Endothelial cell of umbilical vein (primary cell): Measurements from ENCODE around the gene C3orf20. TPM values are rescaled to one million over a fixed set of nuclear protein-coding genes. Genes with fewer than 3 reads are reported as not detected.

ENCODE experiments used
- BruUV-seq: library from RNA; stranded (reverse); fragments of 400-500 nt; replicated peaks from 2 replicates; lab custom pipeline; 2021; lab: Mats Ljungman, UMichigan
- CTCF ChIA-PET: fragments of 300-600, 350-600 bp; sonication (Branson Sonifier 250); formaldehyde crosslinking; loops from one replicate; lab custom pipeline; 2021; ENCODE audit warnings: antibody characterized with exemption, inconsistent platforms; lab: Charles Lee
- POLR2A ChIA-PET: fragments of 300-600, 350-600 bp; sonication (Branson Sonifier 250); formaldehyde crosslinking; loops from one replicate; lab custom pipeline; 2021; ENCODE audit warnings: antibody characterized with exemption, inconsistent platforms; lab: Charles Lee
- DNase-seq: peaks from one replicate; pipeline ENCODE4 v3.0.0-alpha.2; 2011; ENCODE audit warnings: low read depth, low spot score
- FAIRE-seq: peaks from 2 replicates; lab custom pipeline; 2011; peaks lifted over from hg19 to GRCh38; lab: Jason Lieb, UNC
- H2AFZ ChIP-seq: 2 replicates; pipeline ENCODE4 v1.6.0; 2012; ENCODE audit warnings: low read depth, low read length, control low read depth, inconsistent platforms
- H3K27ac ChIP-seq: 2 replicates; pipeline ENCODE4 v1.5.1; 2011; ENCODE audit warnings: low read depth, mild to moderate bottlenecking, control low read depth, low read length, moderate library complexity; ENCODE audit not compliant: insufficient read depth
- H3K27me3 ChIP-seq, 2 experiments: 2 replicates each; pipeline versions ENCODE4 v1.6.0 to v1.6.1; 2011; ENCODE audit warnings: low read length in 2 of 2, mixed read lengths in 1 of 2; ENCODE audit not compliant: control insufficient read depth in 2 of 2, insufficient read depth in 2 of 2
- H3K36me3 ChIP-seq, 2 experiments: 2 replicates in 1 of 2; 3 replicates in 1 of 2; pipeline ENCODE4 v1.5.1; 2011; ENCODE audit warnings: low read length in 2 of 2, mild to moderate bottlenecking in 1 of 2, moderate library complexity in 1 of 2; ENCODE audit not compliant: control insufficient read depth in 2 of 2, insufficient read depth in 2 of 2; ENCODE audit errors: extremely low read depth in 1 of 2
- H3K4me1 ChIP-seq: 3 replicates; pipeline ENCODE4 v1.5.1; 2011; ENCODE audit warnings: mild to moderate bottlenecking, low read length; ENCODE audit not compliant: control insufficient read depth, insufficient read depth; ENCODE audit errors: extremely low read depth
- H3K4me2 ChIP-seq: 2 replicates; pipeline ENCODE4 v1.6.1; 2011; ENCODE audit warnings: low read length, control low read depth, mixed read lengths; ENCODE audit not compliant: insufficient read depth
- H3K4me3 ChIP-seq, 3 experiments: fragments of 200-600 bp in 1 of 3; sonication (generic), shearing (Covaris generic) in 1 of 3; replicated peaks in 1 of 3; 2 replicates each; pipeline ENCODE4 v1.5.1; 2011 to 2016; ENCODE audit warnings: control low read depth in 3 of 3, low read length in 3 of 3, mild to moderate bottlenecking in 2 of 3, inconsistent platforms in 1 of 3, low read depth in 1 of 3, moderate library complexity in 1 of 3; ENCODE audit not compliant: insufficient read depth in 1 of 3
- H3K79me2 ChIP-seq: 2 replicates; pipeline ENCODE4 v1.6.0; 2012; ENCODE audit warnings: low read length, inconsistent platforms; ENCODE audit not compliant: control insufficient read depth, insufficient read depth
- H3K9ac ChIP-seq: replicated peaks from 2 replicates; pipeline ENCODE3; 2011; ENCODE audit warnings: low read length, control low read depth; ENCODE audit not compliant: insufficient read depth; ENCODE audit errors: extremely low read depth
- H3K9me1 ChIP-seq: replicated peaks from 3 replicates; pipeline ENCODE4 v1.6.0; 2011; ENCODE audit warnings: mild to moderate bottlenecking, low read length; ENCODE audit not compliant: control insufficient read depth, insufficient read depth; ENCODE audit errors: extremely low read depth
- H3K9me3 ChIP-seq: replicated peaks from 2 replicates; pipeline ENCODE4 v1.5.1; 2012; ENCODE audit warnings: low read length, inconsistent platforms; ENCODE audit not compliant: control insufficient read depth, insufficient read depth
- H4K20me1 ChIP-seq: replicated peaks from 2 replicates; pipeline ENCODE3; 2011; ENCODE audit warnings: mild to moderate bottlenecking, low read length; ENCODE audit not compliant: control insufficient read depth, insufficient read depth; ENCODE audit errors: extremely low read depth
- CTCF ChIP-seq, 2 donors: IDR thresholded peaks; 1 replicate in 1 of 2; 2 replicates in 1 of 2; pipeline ENCODE4 v1.5.1; 2011; ENCODE audit warnings: low read length in 2 of 2, mild to moderate bottlenecking in 2 of 2, moderate library complexity in 2 of 2, control low read depth in 1 of 2, inconsistent platforms in 1 of 2, low read depth in 1 of 2; ENCODE audit not compliant: insufficient read depth in 1 of 2; ENCODE audit errors: extremely low read depth in 1 of 2
- EZH2 ChIP-seq: IDR thresholded peaks from 2 replicates; pipeline ENCODE4 v1.6.1; 2012; ENCODE audit warnings: borderline replicate concordance, low read depth, mild to moderate bottlenecking, moderate library complexity, low read length, inconsistent platforms; ENCODE audit not compliant: severe bottlenecking
- FOS ChIP-seq: IDR thresholded peaks from 2 replicates; pipeline ENCODE4 v1.6.1; 2011; ENCODE audit warnings: mild to moderate bottlenecking, low read length, moderate library complexity, borderline replicate concordance; ENCODE audit not compliant: insufficient read depth
- GATA2 ChIP-seq: IDR thresholded peaks from 2 replicates; pipeline ENCODE4 v1.7.0; 2011; ENCODE audit warnings: low read depth, mild to moderate bottlenecking, moderate library complexity, mixed read lengths, low read length; ENCODE audit not compliant: insufficient read length, insufficient read depth
- JUN ChIP-seq: IDR thresholded peaks from 2 replicates; pipeline ENCODE4 v1.6.1; 2011; ENCODE audit warnings: borderline replicate concordance, low read depth; ENCODE audit not compliant: insufficient read length, insufficient read depth
- MYC ChIP-seq: IDR thresholded peaks from one replicate; pipeline ENCODE4 v1.6.1; 2011; ENCODE audit warnings: mild to moderate bottlenecking, low read depth, low read length
- POLR2A ChIP-seq: IDR thresholded peaks from 2 replicates; pipeline ENCODE4 v1.6.1; 2012; ENCODE audit warnings: low read depth, mild to moderate bottlenecking, control low read depth, low read length
- POLR2AphosphoS5 ChIP-seq: IDR thresholded peaks from 2 replicates; pipeline ENCODE4 v1.6.1; 2012; ENCODE audit warnings: low read depth, mild to moderate bottlenecking, control low read depth, low read length, moderate library complexity; ENCODE audit not compliant: insufficient read depth
- dilution Hi-C: fragments of 300-500 bp; cut with MboI; formaldehyde crosslinking; loops from one replicate; pipeline ENCODE4 v1.15.0; 2019; ENCODE audit warnings: low sequenced_read_pairs; ENCODE audit not compliant: extremely low pct_ligation_motif_present
- intact Hi-C: fragments of 100-400 bp; cut with micrococcal nuclease; formaldehyde crosslinking; loops from one replicate; pipeline ENCODE4 v1.10.0; 2022
- polyA plus RNA-seq, 4 experiments: library from polyadenylated mRNA; depleted of rRNA in 3 of 4; stranded (reverse) in 3 of 4; unstranded in 1 of 4; fragments of >200 nt; gene quantifications; 2 replicates each; pipeline versions ENCODE4 v1.2.1 to v1.2.3, GENCODE V29; 2011 to 2012; ENCODE audit warnings: missing spikeins in 1 of 4
- total RNA-seq: library from RNA; stranded (reverse); gene quantifications from 2 replicates; pipeline ENCODE4 v1.2.3, GENCODE V29; 2021
- TF ChIP-seq, protein P1 (sequence below): IDR thresholded peaks from 2 replicates; pipeline ENCODE4 v1.6.1; 2011; ENCODE audit not compliant: insufficient read depth, insufficient read length

C3orf20 gene
- total and polyA plus RNA-seq, 2 donors (not counting 3 experiments of a cell fraction or from before 2014, with no cell fraction given) = not detected

DNA sequence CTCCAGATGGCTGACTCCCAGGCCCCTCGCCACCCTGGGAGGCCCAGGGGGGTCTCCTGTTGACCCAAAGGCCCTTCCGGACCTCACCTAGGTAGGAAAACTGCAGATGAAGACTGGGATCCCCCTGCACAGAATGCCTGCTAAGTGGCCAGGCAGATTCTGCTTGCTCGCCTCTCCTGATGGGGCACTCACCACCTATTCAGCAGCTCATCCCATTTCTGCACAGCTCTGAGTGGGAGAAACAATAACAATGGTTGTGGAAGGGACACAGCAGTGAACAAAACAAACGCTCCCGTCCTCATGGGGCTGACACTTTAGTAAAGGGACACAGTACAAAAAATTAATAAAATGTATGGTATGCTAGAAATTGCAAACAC lies 118.9 kb downstream of the C3orf20 start:
- H3K9me3 ChIP-seq = no peaks in the 10 kb centered on the region
- H3K36me3 ChIP-seq = no peaks in the 10 kb centered on the region
- ChIA-PET POLR2A (no interaction called here), CTCF (interaction anchor here (0.7 to 2.2 kb wide), 10 partner anchors 10 to 127 kb away, joined by 3 to 17 read pairs (median 4); no protein-coding TSS in a partner anchor)
- intact Hi-C loops (loop anchor here (5.0 kb wide), 1 partner anchor 83 kb away; no protein-coding TSS in a partner anchor), dilution Hi-C loops (no loop called here)
- no peaks in the 10 kb centered on the region for H3K27me3 ChIP-seq
- TF ChIP-seq FOS (no peak), POLR2A (no peak), EZH2 (no peak), MYC (no peak), POLR2AphosphoS5 (no peak), CTCF (IDR thresholded peaks at IDR 0.05; ENCODE audit: extremely low read depth in 1 of 2, insufficient read depth in 1 of 2, low read depth in 1 of 2, low read length in 2 of 2) (no peak), JUN (no peak), GATA2 (no peak)
- TF ChIP-seq, protein P1, sequence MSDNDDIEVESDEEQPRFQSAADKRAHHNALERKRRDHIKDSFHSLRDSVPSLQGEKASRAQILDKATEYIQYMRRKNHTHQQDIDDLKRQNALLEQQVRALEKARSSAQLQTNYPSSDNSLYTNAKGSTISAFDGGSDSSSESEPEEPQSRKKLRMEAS = no peak
- no TSS peak for BruUV-seq
- no peak overlapping the region for H3K4me2 ChIP-seq
- H3K79me2 ChIP-seq = no peaks in the 10 kb centered on the region
- H2AFZ ChIP-seq = no peak overlapping the region
- FAIRE-seq (no peak), DNase-seq (no peak)
- H3K9me1 ChIP-seq = no peaks in the 10 kb centered on the region
- H3K27ac ChIP-seq = no peak overlapping the region
- H3K4me1 ChIP-seq = no peaks in the 10 kb centered on the region
- no peak overlapping the region for H3K4me3 ChIP-seq
- H4K20me1 ChIP-seq = no peaks in the 10 kb centered on the region
- no peak overlapping the region for H3K9ac ChIP-seq
